Motor neuron (in vitro differentiated cells): ENCODE measurements around the gene NKAPL. TPM values are rescaled to one million over a fixed set of nuclear protein-coding genes. Genes with fewer than 3 reads are reported as not detected.

Source experiments
- ATAC-seq, 8 experiments: fragments of 200-7000 bp; cut with Tn5 transposase; replicated peaks in 6 of 8; 2 replicates each; pipeline ENCODE4 v1.8.0; 2021; ENCODE audit warnings: mild to moderate bottlenecking in 8 of 8, moderate library complexity in 8 of 8
- H3K27ac ChIP-seq, 2 donors: fragments of 250-450 bp; sonication (Bioruptor Pico); 2 replicates each; pipeline ENCODE4 v1.9.0; 2021; ENCODE audit warnings: antibody characterized with exemption in 2 of 2, mild to moderate bottlenecking in 2 of 2, moderate library complexity in 1 of 2
- H3K4me1 ChIP-seq, 2 donors: fragments of 250-450 bp; sonication (Bioruptor Pico); replicated peaks in 1 of 2; 2 replicates each; pipeline ENCODE4 v1.6.1; 2021; ENCODE audit warnings: antibody characterized with exemption in 2 of 2, mild to moderate bottlenecking in 2 of 2, moderate library complexity in 1 of 2
- H3K4me3 ChIP-seq, 5 donors: fragments of 250-450 bp; sonication (Bioruptor Pico); 2 replicates each; pipeline ENCODE4 v1.9.0; 2021; ENCODE audit warnings: antibody characterized with exemption in 5 of 5, mild to moderate bottlenecking in 5 of 5, moderate library complexity in 4 of 5
- WGBS, 10 experiments: fragments of 450-650 bp; shearing (Covaris generic); methylation state at CpG; one replicate each; pipeline ENCODE4 v1.0.0; 2022; 5-methylcytosine and 5-hydroxymethylcytosine counted together
- in situ Hi-C, 9 experiments: fragments of 400-800 bp; cut with MboI; loops; one replicate each; pipeline ENCODE4 v1.15.0; 2021; ENCODE audit warnings: low sequenced_read_pairs in 9 of 9, low pct_unique_long_range_greater_than_20kb in 2 of 9; ENCODE audit not compliant: unreplicated experiment in 9 of 9
- total RNA-seq, 8 experiments: library from RNA; unstranded; fragments of 300-600 nt; gene quantifications; 2 replicates each; pipeline versions ENCODE4 v1.2.3 to v1.2.4, GENCODE V29; 2022

Gene NKAPL
- total RNA-seq, 8 experiments from 2014 or later: 0.14 to 5.3 (median 0.42) TPM; not detected in 3

DNA sequence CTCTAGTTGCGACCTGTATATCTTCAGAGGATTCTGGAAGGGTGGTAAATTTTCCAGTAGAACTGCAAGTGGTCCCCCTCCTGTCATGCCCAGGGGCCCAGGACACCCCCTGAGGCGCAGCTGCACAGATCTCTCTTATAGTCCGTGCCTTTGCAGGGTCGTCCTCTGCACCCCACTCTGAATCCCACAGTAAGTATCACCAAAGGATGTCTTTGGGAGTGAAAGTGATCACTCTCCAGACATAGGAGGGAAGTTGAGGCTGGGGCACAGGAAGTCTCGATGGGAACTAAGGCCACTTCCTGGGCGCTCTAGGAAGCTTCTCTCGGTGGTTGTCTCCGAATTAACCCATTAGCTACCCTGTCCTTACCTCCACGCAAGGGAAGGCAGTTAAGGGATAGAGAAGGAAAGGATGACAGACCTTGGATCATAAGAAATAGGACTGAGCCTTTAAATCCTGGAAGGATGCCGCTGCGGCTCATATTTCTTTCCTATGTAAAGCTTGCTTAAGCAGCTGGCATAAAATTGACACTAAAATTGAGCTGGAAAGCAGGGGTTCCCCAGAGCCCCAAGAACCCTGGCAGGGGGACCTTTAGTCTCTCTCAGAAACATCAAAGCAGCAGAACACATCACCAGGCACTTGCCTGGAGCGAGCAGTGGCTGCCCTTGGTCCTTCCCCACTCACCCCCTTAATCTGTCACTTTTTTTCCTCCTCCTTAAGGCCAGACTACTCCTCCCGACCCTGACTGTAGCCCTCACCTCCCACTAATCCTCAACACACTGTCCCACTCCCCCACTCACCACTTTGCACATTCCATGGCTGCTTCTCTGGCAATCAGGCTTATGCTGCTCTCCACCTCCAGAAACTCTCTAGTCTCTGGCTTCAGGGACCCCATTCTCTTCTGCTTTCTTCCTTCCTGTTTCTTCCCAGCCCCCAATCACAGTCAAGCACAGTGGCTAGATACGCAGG lies 6.8 kb upstream of the NKAPL start, which contains the start of gene ZKSCAN4:
Gene ZKSCAN4 (minus strand): TSS at position 261 of the 967 bp plus-strand sequence. CDS start 289 bp downstream, outside the sequence.
- Histone ChIP-seq H3K4me1 (peaks cover 10 to 14% of the 10 kb centered on the region in 2 donors), H3K27ac (peak within 1 kb of the TSS; percentile 1 to 56), H3K4me3 (peak within 1 kb of the TSS; percentile 52 to 88 (median 63))
- in situ Hi-C loops: loop anchor here in 1 of 9 experiments (25.0 kb wide), 1 partner anchor 115 kb away; the partner anchor contains the start of gene ZKSCAN8
- WGBS, 10 experiments: 0 to 100% (median 5%) methylated on average over 1 to 8 of the region's 14 CpGs
- ATAC-seq: peak; percentile 93 to 99 (median 96)

DNA sequence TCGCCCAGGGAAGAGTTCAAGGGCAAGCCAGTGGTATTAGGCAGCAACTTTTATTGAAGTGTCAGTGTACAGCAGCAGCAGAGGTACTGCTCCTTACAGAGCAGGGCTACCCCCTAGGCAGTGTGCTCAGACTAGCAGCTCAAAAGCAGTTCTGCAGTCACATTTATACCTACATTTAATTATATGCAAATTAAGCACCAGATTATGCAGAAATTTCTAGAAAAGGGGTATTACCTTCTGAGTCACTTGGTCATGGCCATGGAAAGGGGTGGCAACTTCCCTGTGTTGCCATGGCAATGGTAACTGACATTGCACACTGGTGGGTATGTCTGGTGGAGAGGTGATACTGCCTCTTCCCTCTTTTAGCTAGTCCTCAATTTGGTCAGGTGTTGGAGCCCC lies 5.0 kb upstream of the NKAPL start:
- Histone ChIP-seq H3K4me3 (no peak overlapping the region), H3K27ac (no peak overlapping the region), H3K4me1 (peaks cover 10 to 14% of the 10 kb centered on the region in 2 donors)
- in situ Hi-C loops: loop anchor here in 1 of 9 experiments (25.0 kb wide), 1 partner anchor 117 kb away; the partner anchor contains the start of gene ZKSCAN8
- WGBS, 10 experiments: 0 to 43% (median 40%) methylated on average over 1 of the region's 1 CpG; no CpG with 5 or more reads in 6 of the 10 experiments
- ATAC-seq: no peak

DNA sequence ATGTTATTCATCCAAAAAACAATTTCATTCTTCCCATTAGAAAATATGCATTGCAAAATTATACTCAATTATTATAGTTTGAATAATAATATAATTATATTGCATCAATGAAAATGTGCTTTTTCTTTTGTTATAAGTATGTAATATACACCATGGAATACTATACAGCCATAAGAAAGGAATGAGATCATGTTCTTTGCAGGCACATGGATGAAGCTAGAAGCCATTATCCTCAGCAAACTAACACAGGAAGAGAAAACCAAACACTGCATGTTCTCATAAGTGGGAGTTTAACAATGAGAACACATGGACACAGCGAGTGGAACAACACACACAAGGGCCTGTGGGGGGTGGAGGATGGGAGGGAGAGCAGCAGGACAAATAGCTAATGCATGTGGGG lies 2.1 kb upstream of the NKAPL start:
- in situ Hi-C loops: loop anchor here in 1 of 9 experiments (25.0 kb wide), 1 partner anchor 120 kb away; the partner anchor contains the start of gene ZKSCAN8
- WGBS, 10 experiments: 0% methylated on average over 1 of the region's 1 CpG; no CpG with 5 or more reads in 9 of the 10 experiments

GRCh38 chr6:28263922-28264321 lies 4.8 kb downstream of the NKAPL start:
- H3K4me3 ChIP-seq: no peak overlapping the region
- no peak for ATAC-seq
- 6 to 72% (median 43%) methylated on average over 2 of the region's 2 CpGs for WGBS, 10 experiments
- H3K27ac ChIP-seq: no peak overlapping the region
- H3K4me1 ChIP-seq: peaks cover 0 to 10% of the 10 kb centered on the region in 2 donors
- in situ Hi-C loops: loop anchor here in 1 of 9 experiments (25.0 kb wide), 1 partner anchor 127 kb away; the partner anchor contains the start of gene ZKSCAN8

More for the DNA sequence above, 2.1 kb upstream of the NKAPL start:
- Histone ChIP-seq H3K4me3 (no peak overlapping the region), H3K4me1 (peaks cover 4 to 5% of the 10 kb centered on the region in 2 donors), H3K27ac (no peak overlapping the region)
- no peak for ATAC-seq

DNA sequence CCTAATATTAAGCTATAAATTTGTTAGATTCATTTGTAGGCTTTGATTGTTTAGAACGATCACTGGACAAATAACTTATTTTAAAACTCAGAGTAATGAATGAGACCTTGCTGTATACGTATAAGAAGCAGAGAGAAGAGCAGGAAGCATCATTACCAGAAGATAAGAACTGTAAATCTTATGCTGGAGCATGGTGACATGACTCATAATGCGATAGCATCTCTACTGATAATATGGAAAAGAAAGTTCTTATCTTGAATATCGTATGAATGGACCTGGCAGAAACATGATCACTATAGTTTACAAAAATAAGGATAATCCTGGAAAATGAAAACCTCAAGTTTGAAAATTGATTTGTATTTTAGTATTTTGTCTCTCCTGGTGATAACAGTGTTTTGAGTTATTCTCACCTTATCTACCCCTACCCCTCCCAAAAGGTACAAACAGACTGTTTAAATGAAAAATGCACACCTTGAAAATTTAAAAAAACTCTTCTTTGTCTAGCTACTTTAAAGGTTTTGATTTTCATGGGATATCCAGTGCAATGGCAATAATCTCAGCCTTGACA lies 5.8 kb downstream of the NKAPL start:
- in situ Hi-C loops: loop anchor here in 1 of 9 experiments (25.0 kb wide), 1 partner anchor 128 kb away; the partner anchor contains the start of gene ZKSCAN8
- 40 to 67% (median 62%) methylated on average over 1 to 4 of the region's 4 CpGs for WGBS, 10 experiments
- Histone ChIP-seq H3K4me3 (no peak overlapping the region), H3K27ac (no peak overlapping the region), H3K4me1 (peaks cover 0 to 12% of the 10 kb centered on the region in 2 donors)
- no peak for ATAC-seq

DNA sequence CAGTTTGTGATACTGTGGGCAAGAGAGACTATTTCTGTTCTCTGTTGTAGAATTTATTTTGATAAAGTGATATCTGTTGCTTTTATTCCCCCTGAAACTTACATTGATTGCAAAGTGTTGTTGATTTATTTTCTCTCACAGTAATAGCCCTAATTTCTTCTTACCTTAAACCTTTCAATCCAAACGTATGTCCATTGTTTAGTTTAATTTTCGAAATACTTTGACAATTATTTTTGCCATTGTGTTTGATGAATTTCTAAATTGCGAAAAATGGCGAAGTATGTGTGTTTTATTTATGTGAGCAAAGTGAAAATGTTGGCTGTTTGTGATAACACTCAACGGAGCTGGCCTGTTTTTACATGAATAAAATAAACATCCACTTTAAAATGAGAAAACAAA lies 7.5 kb downstream of the NKAPL start:
- no peak for ATAC-seq
- H3K4me3 ChIP-seq: peak overlapping the region; percentile 90 to 95 (median 92)
- in situ Hi-C loops: loop anchor here in 1 of 9 experiments (25.0 kb wide), 1 partner anchor 129 kb away; the partner anchor contains the start of gene ZKSCAN8
- 1 to 31% (median 13%) methylated on average over 3 to 5 of the region's 5 CpGs for WGBS, 10 experiments
- peak overlapping the region in 1 of 2 donors; percentile 90 for H3K27ac ChIP-seq
- H3K4me1 ChIP-seq: peaks cover 0 to 12% of the 10 kb centered on the region in 2 donors

DNA sequence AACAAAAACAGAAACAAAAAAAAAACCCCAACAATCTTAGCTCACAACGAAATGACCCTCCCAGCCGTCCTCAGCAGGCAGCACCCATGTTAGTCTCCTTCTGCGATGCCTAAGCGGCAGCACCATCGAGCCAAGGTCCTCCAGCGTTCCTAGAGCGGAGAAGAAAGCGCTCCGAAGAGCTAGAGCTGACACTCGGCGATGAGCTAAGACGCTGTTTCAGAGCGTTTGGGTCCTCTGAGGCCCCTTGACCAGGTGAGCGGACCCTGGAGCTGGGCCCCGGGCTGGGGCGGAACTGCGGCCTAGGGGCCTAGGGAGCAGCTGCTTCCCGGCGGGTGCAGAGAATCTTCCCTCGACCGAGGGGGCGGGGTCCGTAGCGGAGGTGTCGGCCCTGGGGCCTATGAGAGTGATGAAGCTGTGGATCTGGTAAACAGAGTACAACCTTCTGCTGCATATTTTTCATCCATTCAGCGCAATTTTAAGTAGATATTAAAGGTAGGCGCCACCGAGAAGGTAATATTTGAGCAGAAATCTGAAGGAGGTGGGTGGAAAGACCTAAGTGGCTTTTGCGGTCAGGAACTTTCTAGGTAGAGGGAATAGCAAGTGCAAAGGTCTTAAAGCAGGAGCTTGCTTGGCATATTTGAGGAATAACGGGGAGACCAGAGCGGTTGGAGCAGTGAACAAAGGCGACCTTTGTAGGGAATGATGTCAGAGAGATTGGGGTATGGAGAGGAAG lies 8.0 kb downstream of the NKAPL start, which contains the start of gene ZSCAN26:
Gene ZSCAN26 (plus strand): TSS at position 182 of the 733 bp plus-strand sequence. CDS start 4,777 bp downstream, outside the sequence.
- peaks cover 0 to 12% of the 10 kb centered on the region in 2 donors for H3K4me1 ChIP-seq
- H3K4me3 ChIP-seq: peak within 1 kb of the TSS; percentile 90 to 95 (median 92)
- WGBS, 10 experiments: 0 to 5% (median 0%) methylated on average over 3 to 26 of the region's 32 CpGs; no CpG with 5 or more reads in 1 of the 10 experiments
- H3K27ac ChIP-seq: peak within 1 kb of the TSS; percentile 80 to 90
- peak; percentile 95 to 99 (median 98) for ATAC-seq
- in situ Hi-C loops: loop anchor here in 1 of 9 experiments (25.0 kb wide), 1 partner anchor 130 kb away; the partner anchor contains the start of gene ZKSCAN8

DNA sequence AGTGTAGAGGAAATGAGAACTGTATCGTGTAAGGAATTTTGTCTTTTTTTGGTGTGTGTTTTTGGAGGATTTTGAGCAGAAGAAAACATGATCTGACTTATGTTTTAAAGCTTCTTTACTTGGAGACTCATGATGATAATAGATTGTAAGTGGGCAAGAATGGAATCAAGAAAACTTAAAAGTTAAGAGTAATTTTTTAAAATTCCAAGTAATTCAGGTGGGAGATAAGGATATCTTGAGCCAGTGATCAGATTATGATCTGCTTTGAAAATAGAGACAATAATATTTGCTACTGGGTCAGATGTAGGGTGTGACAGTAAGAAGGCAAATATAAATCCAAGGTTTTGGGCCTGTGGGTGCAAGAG lies 8.6 kb downstream of the NKAPL start:
- in situ Hi-C loops: loop anchor here in 1 of 9 experiments (25.0 kb wide), 1 partner anchor 130 kb away; the partner anchor contains the start of gene ZKSCAN8
- no peak overlapping the region for H3K27ac ChIP-seq
- peak overlapping the region; percentile 90 to 95 (median 92) for H3K4me3 ChIP-seq

DNA sequence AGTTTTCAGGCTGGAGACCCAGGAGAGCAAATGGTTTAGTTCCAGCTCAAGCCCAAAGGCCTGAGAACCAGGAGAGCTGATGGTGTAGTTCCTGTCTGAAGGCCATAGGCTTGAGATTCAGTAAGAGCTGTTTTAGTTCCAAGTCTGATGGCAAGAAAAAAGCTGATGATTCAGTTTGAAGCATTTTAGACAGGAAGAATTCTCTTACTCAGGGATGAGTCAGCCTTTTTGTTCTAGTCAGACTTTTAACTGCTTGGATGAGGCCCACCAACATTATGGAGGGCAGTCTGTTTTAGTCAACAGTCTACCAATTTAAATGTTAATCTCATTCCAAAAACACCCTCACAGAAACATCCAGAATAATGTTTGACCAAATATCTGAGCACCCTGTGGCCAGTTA lies 10.4 kb downstream of the NKAPL start:
- in situ Hi-C loops: loop anchor here in 1 of 9 experiments (25.0 kb wide), 1 partner anchor 132 kb away; the partner anchor contains the start of gene ZKSCAN8
- H3K4me1 ChIP-seq: peaks cover 0 to 12% of the 10 kb centered on the region in 2 donors
- peak in 2 of 8 experiments; percentile 15 to 33 for ATAC-seq
- H3K4me3 ChIP-seq: no peak overlapping the region
- no peak overlapping the region for H3K27ac ChIP-seq

More for the DNA sequence above, 8.6 kb downstream of the NKAPL start:
- peaks cover 0 to 12% of the 10 kb centered on the region in 2 donors for H3K4me1 ChIP-seq
- no peak for ATAC-seq
- 0 to 20% (median 0%) methylated on average over 1 of the region's 1 CpG; no CpG with 5 or more reads in 1 of the 10 experiments for WGBS, 10 experiments

GRCh38 chr6:28274888-28275287 lies 15.8 kb downstream of the NKAPL start:
- H3K4me1 ChIP-seq: no peaks in the 10 kb centered on the region
- no peak overlapping the region for H3K4me3 ChIP-seq
- in situ Hi-C loops: loop anchor here in 1 of 9 experiments (25.0 kb wide), 1 partner anchor 138 kb away; the partner anchor contains the start of gene ZKSCAN8
- no peak for ATAC-seq
- H3K27ac ChIP-seq: no peak overlapping the region

DNA sequence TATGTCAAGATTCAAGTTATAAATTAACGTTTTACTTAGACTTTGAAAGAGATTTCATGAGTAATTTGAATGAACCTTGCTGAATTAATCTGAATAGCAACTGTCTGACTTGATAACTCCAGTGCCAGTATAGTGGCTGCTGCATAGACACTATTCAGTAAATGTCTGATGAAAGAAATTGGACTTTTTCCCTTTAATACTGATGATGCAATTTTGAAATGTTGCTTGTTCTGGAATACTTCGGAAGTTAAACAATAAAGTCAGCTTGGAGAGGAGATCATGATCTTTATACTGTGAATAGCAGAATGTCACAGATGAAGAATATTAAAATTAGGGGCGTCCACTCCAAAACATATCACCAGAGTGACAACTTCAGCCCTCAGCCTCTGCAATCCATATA lies 18.6 kb downstream of the NKAPL start:
- Histone ChIP-seq H3K4me1 (peaks cover 3 to 9% of the 10 kb centered on the region in 2 donors), H3K4me3 (no peak overlapping the region), H3K27ac (no peak overlapping the region)
- ATAC-seq: no peak
- WGBS, 10 experiments: 54 to 100% (median 74%) methylated on average over 1 to 3 of the region's 3 CpGs; no CpG with 5 or more reads in 1 of the 10 experiments
- in situ Hi-C loops: no loop called here
